ENCODE measurements around the gene NEMP1.

NEMP1 gene

DNA sequence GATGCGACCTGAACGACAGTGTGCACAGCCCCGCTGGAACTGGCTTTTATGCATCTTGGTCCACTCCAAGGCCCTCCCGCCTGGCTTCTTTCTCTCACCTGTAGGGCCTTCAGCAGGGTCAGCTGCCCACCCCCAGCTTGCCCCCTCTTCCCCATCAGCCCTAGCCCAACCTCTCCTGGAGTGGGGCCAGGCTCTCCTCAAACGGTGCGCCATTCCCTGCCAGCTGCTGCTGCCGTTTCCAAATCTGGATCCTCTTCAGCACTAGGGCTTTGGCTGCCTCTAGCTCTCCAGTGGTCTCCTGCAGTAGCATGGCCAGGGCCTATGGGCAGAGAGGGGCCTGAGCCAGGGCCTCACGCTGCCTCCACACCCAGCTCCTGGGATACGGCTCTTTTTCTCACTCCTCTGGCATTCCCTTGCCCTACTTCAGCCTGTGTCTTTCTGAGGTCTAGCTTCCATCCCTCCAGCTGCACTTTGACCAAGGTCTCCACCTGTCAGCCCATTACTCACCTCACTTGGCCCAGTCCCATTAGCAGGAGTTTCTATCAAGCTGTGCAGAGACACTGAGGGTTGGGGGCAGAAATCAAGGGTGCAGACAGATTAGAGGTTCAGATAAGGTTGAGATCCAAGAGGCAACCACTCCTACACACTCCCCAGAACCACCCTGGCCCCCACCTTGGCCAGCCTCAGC, 27.6 kb upstream of the NEMP1 start:
- no peak for DNase-seq

DNA sequence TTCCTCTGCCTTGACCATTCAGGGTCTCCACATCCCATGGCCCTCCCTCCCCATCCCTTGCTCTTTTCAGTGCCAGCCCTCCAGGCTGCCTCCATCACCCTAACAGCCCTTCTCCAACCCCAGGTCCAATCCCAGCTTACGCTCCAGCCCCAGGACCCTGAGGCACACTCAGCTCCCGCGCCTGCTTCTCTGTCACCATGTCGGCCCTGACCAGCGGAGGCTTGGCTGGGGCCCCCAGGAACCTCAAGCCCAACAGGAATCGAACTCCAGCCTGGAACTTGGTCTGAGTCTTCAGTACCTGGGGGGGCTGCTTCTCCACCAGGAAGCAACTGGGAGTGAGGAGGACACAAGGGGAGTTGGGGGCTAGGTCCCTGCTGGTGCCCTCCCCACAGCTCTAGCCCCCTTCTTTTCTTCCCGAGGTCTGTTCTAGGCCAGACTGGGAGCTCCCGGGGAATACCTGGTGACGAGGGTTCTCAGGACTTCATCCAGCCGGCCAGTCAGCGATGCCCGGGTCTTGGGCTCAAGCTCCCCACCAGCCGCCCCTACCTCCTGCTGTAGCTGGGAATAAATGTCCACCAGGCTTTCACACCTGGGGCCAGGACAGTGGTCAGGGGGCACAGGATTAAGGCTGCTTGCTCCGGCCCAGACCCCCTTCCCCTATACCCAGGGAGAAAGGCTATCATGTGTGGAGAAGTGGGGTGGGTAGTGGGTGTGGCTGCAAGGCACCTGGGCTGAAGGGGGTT, 26.6 kb upstream of the NEMP1 start:
- DNase-seq, result no peak

DNA sequence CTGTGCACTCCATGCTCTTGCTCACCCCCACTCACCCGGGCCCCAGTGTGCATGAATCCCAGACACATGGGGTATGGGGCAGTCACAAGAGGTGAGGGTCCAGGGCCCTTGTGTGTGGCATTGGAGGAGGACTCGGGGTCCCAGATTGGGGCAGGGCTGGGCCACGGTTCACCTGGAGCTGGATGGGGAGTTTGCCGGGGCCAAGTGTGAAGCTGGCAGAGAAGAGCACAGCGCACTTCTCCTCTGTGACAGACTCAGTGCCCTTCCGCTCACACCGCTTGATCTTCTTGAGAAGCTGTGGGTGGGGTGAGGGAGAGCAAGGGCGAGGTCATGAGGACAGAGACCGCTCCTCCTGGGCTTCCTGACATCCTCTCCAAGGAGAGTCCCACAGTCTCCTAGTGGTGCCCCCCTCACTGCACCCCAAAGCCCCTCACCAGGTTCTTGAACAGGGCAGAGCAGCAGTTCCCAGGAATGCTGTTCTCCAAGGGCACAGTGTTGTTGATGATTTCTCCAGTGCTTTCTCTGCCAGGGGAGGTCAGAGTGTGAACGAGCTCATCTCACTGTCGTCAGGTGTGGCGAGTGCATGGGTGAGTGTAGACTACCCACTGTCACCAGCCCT, 25.8 kb upstream of the NEMP1 start:
- no peak for DNase-seq

DNA sequence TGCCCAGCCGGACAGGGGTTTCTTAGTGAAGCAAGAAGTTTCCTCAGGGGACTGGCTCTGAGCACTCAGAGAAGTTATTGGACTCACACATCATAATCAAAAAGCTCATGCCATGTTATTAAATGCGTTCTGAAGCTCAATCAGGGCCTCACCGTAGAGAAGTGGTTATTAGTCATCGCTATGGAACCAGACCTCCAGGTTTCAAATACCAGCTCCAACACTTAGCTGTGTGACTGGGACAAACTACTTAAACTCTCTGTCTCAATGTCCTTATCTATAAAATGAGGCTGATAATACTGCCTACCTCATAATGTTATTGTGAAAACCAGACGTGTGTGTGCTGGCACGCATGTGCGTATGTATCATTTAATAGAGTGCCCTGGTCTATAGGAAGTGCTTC, 25.3 kb upstream of the NEMP1 start:
- no peak for DNase-seq

DNA sequence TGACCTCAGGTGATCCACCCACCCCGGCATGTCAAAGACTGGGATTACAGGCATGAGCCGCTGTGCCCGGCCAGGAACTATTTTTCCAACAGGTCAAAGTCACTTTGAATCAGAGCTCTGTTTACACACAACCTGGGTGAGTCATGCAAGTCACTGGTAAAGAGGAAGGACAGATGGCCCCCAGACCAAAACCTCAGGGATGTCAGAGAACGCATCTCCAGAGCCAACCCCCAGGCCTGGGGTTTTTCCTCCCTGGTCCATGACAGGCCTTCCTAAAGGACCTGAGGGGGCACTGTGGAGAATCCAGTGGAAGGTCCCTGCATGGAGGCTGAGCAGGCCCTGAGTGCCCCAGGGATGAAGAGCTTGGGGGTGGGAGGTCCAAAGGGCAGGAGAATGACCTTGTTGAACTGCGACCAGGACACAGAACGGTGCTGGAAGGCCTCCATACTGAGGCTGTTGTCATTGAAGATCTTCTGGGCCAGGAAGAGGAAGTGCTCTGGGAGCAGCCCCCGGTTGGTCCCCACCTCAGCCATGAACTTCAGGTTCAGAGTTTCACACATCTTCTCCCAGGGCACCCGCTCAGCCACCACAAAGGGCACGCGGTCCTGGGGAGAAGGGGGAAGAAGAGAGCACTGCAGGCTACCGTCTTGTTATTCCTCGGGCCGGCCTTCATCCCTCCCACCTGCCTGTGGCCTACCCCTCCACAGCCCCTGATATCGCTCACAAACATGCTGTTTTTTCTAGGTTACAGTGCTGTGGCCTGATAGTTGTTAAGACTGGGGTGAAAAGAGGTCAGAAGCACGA, 23.5 kb upstream of the NEMP1 start:
- DNase-seq, result no peak

DNA sequence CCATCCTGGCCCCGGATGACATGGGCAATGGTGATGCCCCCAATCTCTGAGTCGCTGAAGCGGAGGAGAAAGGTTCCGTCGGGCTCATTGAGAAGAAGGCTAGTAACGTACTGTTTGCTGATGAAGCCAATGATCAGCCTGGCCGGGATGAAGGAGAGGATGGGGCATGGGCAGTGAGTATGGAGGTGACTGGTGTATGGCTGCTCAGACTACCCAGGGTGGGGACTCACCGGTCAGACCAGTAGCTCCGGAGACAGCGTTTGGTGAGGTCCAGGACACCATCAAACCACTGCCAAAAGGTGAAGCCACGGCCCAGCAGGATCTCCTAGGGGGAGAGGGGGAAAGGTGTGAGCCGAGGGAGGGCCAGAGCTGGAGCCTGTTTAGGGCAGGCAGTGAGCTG, 21.2 kb upstream of the NEMP1 start:
- no peak for DNase-seq

DNA sequence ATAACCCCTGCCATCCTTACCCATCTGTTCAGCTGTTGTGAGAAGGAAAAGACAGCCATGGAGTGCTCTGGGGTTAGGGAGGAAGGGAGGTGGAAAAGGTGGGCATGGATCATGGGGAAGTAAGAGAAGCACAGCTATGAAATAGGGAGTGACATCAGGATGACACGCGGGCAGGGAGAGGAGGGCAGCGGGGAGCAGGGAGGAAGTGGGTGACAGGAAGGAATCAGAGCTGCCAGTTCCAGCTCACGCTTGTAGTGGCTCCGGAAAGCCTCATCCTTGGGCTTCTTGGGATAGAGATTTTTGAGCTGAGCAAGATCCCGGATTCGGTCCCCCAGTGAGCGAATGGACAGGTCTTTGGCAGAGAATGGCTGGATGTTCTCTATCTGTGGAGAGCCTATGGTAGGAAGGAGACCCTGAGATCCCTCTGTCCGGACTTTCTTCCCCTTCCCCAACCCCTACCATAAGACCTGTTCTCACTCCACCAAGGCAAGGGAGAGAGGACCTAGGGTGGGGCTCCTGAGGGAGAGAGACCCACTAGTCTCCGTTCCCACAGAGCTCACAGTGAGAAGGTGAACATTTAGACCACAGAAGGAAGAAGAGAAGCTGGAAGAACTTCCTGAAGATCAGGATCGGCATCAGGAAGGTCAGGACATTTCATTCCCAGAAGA, 20.6 kb upstream of the NEMP1 start:
- DNase-seq, result no peak

DNA sequence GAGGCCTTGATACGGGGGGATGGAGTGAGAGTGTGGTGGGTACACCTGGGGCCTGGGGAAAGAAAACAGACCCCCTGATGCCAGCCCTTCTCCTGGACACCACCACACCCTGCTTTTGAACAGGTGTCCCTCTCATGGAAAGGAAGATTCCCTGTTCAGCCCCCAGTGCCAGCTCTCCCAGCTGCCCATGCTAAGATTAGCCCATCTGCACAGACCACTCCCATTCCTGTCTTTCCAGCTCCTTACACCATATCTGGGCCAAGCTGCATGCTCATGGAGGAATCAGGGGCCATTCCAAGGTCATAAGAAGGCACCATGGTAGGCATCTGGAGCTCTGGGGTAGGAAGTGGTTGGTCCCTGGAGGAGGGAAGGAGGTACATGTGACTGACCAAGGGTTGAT, 20.0 kb upstream of the NEMP1 start:
- no peak for DNase-seq

DNA sequence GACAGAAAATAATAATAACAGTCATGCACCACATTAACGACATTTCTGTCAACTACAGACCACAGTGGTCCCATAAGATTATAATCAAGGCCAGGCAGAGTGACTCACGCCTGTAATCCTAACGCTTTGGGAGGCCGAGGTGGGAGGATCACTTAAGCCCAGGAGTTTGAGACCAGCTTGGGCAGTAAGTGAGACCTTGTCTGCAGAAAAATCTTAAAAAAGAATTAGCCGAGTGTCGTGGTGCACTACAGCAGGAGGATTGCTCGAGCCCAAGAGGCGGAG, 18.9 kb upstream of the NEMP1 start:
- DNase-seq, result peak; percentile 38

DNA sequence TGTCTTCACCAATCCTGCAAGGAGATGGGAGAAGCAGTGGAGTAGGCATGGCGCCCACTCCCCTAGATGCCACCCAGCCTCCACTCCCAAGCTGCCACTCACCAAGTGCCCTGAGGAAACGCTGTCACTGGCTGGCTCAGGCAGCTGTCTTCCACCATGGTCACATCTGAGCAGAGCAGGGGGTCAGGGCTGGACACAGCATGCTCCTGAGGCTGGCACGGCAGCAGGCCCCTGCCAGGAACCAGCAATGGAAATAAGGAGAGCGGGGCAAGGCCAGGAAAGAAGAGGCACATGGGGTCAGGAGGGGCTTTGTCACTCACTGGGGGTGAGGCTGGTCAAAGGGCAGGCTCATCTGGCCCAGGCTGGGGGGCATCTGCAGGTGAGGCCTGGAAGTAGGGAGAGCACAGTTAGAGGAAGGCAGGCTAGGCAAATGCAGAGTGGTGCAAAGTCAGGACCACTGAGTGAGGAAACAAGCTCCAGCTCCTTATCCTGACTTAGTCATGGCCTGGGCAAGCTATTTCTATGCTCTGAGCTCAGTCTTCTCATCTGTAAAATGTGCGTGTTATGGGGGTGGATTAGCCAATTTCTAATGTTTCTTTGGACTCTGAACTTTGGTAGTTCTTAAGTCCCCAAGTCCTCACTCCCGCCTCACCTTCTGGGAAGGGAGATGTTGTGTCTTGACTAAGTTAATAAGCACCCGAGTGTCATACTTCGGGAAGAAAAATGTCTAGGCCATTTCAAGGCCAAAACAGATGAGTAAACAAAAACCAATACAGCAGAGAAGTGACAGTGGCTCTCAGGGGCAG, 18.4 kb upstream of the NEMP1 start:
- no peak for DNase-seq

DNA sequence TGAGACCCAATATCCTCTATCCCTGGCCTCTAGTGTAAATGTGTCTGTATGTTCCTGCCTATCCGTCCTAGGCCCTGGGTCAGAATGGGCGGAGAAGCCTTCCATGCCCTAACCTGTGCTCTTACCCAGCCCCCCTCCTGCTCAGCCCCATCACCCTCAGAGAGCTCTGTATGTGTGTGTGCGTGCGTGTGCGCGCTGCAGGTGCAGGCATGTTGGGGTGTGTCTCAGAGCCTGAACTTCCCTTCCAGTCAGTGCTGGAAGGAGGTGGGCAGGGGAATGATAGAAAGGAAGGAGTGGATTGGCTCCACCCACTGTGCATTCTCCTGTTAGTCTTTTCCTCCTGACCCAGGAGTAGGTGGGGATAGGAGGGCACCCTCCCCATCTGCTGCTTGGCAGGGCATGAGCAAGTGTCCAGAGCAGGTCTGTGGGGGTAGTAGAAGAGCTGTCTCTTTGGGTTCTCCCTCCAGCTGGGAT, 17.5 kb upstream of the NEMP1 start:
- DNase-seq, result peak; percentile 31

DNA sequence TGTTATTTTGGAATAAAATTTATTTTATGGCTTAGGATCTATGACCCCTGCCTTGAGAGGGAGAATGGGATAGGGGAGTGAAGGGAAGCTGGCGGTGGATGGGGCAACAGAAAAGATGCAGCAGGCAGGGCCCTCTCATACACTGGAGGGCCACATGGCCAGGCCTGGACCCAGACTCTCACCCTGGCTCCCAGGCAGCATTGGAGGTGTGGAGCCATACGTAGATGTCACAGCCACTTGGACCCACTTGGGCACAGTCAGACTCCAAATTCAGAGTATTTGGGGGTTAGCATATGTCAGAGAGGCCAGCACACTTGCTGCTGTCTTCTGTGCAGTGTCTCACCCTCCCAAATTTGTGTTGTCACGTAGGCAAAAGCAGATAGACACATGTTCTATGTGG, 16.8 kb upstream of the NEMP1 start:
- no peak for DNase-seq

DNA sequence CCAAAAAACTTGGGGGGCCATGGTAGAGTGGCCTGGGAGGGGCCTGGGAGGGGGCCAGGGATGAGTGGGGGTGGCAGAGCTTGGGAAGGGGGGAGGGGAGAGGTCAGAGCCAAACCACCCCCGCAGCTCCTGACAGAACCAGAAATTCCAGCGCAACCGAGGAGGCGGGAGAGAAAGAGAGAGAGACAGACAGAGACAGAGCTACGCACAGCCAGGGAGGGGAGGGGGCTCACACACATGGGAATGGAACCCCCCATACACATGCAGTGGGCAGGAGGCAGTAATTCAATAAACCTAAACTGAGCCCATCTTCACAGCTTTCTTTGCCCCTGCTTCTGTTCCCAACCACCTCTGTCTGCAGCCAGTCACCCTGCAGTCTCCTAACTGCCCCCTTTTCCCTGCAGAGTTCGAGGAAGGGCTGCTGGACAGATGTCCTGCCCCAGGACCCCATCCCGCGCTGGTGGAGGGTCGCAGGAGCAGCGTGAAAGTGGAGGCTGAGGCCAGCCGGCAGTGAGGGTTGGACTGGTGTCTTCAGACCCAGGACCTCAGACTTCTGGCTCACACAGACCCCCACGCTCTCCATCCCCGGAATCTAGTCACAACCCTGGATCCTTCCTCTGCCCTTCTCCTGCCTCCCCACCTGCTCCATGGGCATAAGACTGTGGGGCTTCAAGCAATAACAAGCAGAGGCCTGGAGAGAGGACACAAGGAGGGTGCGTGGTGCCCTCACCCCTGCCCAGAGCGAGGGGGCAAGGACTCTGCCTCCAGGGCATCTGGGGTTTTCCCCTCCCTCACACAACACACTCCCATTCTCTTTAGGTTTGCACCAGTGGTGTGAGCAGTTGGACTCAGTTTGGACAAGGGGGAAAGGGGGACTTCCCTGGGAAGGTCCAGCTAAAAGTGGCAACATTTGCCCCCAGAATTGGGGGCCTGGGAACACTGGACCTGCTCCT, 15.9 kb upstream of the NEMP1 start:
- no peak for DNase-seq

DNA sequence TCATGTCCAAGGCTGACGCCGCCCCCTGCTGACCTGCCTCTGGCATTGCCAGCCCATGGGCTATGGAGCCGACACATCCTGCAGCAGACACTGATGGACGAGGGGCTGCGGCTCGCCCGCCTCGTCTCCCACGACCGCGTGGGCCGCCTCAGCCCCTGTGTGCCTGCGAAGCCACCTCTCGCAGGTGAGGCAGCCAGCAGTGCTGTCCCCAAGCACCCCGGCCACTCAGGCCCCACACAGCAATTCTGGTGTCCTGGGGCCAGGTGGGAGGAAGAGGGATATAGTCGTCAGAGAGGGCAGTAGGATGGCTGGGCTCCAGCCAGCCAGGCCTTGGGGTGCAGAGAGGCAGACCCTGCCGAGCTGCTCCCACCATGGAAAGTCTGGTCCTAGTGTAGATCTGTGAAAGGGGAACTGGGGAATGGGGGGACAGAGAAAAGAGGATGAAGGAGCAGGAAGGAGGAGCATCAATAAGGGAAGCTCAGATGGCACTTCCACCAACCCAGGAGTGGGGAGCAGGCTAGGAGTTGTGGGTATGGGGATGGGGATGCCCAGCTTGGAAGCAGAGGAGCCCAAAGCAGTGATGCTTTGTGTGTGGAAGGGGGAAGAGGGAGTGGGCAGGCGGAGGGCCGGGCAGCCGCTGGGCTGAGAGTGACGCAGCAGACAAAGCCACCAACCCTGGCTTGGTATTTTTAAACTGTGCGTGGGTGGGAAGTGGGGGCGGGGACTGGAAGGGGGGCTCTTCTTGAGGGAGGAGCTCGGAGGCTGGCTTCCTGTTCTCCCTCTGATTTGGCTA, 15.0 kb upstream of the NEMP1 start:
- DNase-seq, result peak; percentile 88

DNA sequence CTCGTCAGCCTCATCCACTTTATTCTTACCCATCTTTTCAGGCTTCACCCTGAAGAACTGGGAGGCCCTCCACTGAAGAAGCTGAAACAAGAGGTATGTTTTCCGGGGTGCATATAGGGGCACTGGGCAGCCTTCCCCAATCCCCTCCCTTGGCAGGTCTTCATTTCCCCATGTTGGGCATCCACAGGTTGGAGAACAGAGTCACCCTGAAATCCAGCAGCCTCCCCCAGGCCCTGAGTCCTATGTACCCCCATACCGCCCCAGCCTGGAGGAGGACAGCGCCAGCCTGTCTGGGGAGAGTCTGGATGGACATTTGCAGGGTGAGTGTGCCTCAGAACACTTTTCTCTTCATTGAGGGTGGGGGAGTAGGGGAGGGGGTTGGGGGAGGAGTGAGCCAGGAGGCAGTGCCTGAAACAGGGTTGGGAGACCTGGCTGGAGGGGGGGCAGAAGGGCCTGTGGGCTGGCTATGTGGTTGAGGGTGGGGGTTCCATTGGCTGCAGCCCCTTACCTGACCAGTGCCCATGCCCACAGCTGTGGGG, 14.4 kb upstream of the NEMP1 start:
- no peak for DNase-seq

DNA sequence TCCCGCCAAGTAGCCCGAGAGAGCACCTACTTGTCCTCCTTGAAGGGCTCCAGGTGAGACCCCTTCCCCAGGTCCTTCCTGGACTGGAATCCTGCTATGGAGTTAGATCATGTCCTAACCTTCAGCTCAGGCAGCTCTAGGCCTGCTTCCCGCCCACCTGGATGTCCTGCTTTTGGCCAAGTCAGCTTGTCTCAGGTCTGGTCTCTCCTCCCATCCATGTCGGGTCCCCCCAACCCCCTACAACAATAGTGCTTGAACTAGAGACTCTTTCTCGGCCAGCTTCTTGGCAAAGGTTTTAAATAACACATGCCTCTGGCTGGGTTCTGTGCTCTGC, 13.9 kb upstream of the NEMP1 start:
- no peak for DNase-seq

DNA sequence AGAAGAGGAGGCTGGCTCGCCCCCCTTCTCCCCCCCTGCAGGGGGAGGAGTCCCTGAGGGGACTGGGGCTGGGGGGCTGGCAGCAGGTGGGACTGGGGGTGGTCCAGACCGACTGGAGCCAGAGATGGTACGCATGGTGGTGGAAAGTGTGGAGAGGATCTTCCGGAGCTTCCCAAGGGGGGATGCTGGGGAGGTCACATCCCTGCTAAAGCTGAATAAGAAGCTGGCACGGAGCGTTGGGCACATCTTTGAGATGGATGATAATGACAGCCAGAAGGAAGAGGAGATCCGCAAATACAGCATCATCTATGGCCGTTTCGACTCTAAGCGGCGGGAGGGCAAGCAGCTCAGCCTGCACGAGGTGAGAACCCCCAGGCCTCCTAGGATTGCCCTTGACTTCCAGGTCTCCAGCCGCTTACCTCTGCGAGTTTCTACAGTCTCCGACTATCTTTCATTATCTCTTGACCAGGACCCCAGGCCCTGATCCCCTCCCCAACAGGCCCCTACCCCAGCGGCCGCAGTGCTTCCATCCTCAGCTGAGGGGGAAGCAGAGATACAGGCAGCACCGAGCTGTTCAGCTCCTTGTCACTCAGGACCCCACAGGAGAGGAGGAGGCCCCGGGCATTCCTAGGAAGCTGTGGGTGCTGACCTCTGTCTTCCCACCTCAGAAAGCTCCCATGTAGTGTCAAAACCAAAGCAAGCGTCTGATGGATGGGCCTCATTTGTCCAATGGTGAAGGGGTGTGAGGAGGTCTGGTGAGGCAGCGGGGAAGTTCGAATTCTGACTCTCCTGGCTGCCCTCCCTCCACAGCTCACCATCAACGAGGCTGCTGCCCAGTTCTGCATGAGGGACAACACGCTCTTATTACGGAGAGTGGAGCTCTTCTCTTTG, 13.3 kb upstream of the NEMP1 start:
- no peak for DNase-seq

DNA sequence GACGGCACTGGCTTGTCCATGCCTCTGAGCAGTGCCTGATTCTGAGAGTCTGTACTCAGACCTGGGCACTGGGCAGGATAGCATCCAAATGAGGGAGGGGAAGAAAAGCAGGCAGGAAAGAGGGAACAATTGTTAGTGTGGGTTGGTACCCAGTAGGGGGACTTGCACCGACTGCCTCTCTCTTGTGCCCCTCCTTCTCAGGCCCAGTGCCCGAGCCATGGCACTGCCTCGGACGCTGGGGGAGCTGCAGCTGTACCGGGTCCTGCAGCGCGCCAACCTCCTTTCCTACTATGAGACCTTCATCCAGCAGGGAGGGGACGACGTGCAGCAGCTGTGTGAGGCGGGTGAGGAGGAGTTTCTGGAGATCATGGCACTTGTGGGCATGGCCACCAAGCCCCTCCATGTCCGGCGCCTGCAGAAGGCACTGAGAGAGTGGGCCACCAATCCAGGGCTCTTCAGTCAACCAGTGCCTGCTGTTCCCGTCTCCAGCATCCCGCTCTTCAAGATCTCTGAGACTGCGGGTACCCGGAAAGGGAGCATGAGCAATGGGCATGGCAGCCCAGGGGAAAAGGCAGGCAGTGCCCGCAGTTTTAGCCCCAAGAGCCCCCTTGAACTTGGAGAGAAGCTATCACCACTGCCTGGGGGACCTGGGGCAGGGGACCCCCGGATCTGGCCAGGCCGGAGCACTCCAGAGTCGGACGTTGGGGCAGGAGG, 12.5 kb upstream of the NEMP1 start:
- DNase-seq, result no peak

Data from fibroblast of skin of right biceps (primary cell).